ENCODE measurements around the gene ACTG2.
"Not testable (repeated sequence)": the region's sequence is repeated elsewhere in the genome, so short reads cannot be mapped to it uniquely, and the experiment has no call there.

ACTG2 gene

DNA sequence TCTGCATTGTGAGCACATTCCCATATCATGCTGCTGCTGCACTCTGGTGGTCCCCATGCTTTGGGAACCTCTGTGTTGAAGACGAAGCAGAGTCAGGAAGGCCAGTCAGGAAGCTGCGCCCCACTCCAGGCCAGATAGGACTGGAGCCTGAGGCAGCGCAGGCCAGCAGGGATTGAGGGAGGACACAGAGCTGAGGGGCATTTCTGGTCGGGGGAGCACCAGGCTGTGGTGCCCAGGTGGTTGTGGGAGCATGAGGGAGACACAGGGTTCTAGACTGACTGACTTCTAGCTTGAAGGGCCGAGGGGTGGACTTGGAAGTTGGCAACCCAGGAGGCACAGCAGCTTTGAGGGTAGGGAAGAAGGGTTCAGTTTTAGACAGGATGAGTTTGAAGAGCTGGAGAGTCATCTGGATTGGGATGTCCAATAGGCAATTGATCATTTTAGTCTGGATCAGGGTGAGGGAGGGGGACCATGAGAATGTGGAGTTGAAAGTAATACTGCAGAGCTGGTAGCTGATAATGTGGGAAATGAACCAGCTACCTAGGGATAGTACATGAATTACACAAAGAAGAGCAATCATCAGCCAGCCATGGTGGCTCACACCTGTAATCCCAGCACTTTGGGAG, 1.4 kb upstream of the ACTG2 start:
- DNase-seq (ENCODE audit: low read depth in 4 of 4, low spot score in 1 of 4) = no peak

DNA sequence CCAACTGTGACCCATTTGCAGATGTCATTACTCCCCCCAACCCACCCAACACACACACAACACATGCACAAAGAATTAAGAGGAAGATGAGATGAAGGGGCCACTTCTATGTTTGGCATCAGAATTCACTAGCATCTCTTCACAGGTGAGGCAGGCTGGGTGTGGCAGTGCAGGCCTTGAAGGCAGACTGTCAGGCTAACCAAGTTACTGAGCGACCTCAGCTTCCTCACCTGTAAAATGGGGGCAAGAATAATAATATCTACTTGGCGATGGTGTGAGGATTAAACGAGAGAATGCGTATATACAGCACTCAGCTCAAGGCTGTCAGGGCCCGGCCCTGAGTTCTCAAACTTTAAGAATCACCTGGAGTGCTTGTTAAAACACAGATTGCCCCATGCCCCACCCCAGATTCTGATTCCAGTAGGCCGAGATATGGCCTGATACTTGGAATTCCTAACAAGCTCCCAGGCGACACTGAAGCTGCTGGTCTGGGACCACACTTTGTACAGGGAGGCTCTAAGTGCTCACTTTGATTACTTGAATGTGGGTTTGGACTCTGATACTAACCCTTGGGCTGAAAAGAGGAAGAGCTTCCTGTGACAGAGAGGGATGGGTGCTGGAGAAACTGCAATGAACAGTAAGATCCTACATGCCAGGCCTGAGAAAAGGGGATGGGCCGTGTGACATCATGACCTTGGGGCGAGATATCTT, 1.1 kb downstream of the ACTG2 start:
- no peak for DNase-seq (ENCODE audit: low read depth in 4 of 4, low spot score in 1 of 4)

DNA sequence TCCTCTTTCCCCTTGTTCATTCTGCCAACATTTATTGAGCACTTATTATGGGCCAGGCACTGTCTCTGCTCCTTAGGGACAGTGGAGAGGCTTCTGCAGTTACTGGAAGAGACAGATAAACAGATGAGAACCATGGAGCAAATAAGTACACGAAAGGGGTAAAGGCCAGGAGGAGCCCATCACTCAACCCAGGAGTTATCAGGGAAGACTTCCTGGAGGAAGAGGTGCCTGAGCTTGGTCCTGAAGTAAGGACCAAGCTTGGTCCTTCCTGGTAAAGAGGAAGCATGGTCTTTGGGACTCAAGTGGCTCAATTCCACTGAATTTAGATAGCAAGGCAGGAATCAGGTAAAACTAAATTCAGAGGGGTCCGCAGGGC, 1.7 kb downstream of the ACTG2 start:
- DNase-seq (ENCODE audit: low read depth in 4 of 4, low spot score in 1 of 4) = no peak

DNA sequence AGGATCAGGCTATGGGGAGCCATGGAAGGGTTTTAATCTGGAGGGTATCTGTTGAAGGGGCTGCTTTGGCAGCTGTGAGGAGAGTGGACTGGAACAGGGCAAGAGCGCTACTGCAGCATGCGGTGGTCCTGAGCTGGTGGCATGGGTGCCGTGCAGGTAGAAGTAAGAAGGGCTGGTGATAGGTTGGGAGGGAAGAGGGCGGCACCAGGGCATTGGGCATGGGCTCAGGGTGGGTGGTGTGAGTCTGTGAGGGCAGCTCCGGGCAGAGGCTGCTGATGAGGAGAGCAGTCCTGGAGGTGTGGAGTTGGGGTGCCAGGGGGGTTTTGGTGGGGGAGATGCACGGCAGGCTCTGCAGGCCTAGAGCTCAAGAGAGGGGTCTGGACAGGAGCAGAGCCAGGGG, 2.1 kb downstream of the ACTG2 start:
- no peak for DNase-seq (ENCODE audit: low read depth in 4 of 4, low spot score in 1 of 4)

DNA sequence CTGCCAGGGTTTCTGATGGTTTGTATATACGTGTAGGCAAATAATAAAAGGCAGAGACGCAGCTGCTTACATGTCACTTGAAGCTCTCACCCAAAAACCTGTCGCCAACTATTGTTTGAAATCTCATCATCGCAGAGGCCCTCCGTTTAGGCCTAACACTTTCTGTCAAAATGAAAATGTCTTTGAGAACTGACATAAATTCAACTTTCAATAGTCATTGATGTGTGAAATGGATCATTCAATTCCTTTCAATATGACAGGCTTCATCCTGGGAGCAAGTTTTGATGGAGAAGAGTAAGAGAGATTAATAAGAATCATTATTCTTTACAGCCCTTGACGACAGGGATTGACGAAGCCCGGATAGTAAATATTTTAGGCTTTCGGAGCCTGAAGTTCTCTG, 2.7 kb downstream of the ACTG2 start:
- no peak for DNase-seq (ENCODE audit: low read depth in 4 of 4, low spot score in 1 of 4)

DNA sequence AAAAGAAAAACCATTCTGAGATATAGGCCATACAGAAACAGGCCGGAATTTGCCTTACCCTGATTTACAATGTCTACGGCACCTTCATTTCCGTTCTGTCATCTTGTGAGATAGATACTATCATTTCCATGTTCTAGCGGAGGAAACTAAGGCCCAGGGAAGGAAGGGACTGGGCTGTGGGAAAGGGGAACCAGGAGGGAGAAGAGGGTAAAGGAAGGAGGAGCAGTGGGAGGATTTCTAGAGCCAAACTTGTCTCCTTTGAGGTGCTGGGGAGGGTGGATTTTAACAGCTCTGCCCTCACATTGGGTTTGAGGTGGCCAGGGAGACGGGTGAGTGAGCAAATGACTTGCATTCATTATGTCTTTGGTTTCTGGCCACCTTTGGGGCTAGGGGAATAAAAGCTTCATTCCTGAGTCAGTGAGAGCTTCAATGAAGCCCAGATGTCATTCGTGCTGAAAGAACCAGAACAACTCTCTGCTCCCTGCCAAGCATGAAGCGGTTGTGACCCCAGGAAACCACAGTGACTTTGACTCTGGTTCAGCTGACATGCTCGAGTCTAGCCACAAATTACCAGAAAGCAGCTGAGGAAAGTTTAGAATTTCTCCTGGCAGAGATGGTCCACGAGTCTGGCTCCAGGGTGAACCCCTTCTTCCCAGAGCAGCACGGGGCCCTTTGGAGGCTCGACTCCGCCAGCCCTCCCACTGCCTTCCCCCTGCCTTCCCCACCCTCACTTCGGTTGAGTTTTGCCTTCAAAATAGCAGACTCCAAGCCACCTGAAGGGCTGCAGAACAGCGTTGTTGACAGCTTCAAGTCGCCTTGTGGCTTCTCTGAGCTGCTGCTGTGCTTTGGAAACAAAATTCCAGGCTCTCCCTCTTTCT, 3.8 kb downstream of the ACTG2 start:
- peak in 1 of 4 experiments; percentile 10 for DNase-seq (ENCODE audit: low read depth in 4 of 4, low spot score in 1 of 4)

DNA sequence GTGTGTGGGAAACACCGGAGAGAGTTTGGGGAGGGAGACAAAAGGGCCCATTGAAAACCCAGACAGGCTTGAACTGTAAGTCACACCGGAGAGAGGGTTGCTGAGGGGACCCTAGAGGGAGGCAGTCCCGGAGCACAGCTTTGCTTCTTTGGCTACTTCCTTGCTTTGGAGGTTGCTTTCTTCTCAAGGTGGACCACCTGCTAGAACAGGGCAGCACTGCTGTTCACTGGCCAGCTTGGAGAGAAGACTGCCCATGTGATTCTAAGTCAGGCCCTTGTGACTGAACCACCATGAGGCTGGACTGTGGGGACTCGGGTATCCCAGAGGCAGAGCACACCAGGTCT, 4.4 kb downstream of the ACTG2 start:
- no peak for DNase-seq (ENCODE audit: low read depth in 4 of 4, low spot score in 1 of 4)

DNA sequence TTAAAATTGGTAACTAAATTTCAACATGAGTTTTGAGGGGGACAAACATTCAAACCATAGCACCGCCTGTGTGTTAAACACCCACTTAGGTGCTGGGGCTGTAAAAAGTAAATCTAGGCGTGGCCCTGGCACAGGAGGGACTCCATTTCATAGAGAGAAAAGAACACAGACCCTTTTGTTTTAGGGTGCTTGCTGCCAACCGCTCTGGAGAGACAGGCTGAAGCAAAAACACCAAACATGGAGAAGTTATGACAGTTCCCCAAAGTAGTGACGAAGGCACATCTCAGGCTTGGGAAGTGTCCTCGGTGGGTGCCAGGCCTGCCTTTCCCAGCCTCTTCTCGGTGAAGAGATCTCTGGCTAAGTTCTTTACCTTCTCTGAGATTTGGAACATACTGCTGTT, 5.1 kb downstream of the ACTG2 start:
- no peak for DNase-seq (ENCODE audit: low read depth in 4 of 4, low spot score in 1 of 4)

DNA sequence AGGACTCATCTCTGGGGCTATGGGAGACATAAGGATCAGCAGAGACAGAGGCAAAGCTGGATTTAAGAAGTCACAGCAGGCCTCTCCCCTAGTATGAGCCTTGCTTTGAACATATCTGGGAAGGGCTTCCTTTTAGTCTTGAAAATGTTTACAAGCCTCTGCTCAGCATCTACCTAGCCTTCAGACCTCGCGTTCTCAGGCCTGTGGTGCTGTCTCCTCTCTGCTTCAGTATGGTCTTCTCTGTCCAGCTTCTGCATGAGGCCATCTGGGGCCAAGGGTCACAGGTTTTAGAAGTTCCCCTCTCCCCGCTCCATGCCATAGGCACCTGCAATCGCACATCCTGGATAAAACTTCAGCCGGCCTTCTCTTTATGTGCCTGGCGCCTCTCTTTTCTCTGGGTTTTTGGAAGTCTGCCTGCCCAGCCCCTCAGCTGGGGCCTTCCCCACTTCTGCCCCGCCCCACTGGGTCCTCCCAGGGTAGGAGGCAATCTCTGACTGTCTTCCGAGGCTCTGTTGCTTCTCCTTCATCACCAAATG, 7.1 kb downstream of the ACTG2 start:
- DNase-seq (ENCODE audit: low read depth in 4 of 4, low spot score in 1 of 4) = no peak

DNA sequence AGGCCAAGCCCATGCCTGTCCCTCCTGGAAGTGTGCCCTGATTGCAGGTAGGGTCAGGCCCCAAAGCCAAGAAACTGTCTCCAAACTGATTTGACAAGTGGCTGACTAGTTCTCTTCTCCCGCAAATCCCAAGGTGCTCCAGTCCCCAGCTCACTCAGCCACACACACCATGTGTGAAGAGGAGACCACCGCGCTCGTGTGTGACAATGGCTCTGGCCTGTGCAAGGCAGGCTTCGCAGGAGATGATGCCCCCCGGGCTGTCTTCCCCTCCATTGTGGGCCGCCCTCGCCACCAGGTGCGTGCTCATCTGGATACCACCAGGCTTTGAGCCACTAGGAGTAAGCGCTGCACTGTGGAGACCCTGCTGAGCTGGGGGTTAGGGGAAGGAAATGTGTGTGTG, 8.3 kb downstream of the ACTG2 start:
- DNase-seq (ENCODE audit: low read depth in 4 of 4, low spot score in 1 of 4) = no peak

DNA sequence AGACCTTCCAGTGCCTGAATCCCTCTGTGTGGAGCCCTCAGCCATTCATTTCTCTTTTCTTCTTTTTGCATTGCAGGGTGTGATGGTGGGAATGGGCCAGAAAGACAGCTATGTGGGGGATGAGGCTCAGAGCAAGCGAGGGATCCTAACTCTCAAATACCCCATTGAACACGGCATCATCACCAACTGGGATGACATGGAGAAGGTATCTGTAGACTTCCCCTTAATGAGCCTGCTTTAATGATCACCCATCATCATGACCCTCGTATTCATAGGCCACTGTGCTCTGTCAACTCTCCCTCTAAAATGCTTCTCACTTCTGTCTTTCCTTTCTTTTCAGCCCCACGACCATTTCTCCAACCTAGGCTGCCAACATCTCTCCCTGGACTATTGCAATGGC, 9.5 kb downstream of the ACTG2 start:
- no peak for DNase-seq (ENCODE audit: low read depth in 4 of 4, low spot score in 1 of 4)

DNA sequence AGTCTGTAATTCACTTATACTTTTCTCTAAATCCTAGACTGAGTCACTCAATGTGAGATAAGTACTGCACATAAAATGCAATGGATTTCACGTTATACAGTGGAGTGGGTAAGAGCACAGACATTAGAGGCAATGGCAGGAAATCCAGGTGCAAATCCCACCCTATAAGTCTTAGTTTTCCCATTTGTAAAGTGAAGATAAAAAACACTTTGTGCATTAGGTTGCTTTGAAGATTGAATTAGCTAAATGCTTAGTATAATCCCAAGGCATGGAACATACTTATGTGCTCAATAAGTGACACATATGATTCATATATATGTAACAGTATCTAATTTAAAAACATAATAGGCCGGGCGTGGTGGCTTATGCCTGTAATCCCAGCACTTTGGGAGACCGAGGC, 10.5 kb downstream of the ACTG2 start:
- no peak for DNase-seq (ENCODE audit: low read depth in 4 of 4, low spot score in 1 of 4)

DNA sequence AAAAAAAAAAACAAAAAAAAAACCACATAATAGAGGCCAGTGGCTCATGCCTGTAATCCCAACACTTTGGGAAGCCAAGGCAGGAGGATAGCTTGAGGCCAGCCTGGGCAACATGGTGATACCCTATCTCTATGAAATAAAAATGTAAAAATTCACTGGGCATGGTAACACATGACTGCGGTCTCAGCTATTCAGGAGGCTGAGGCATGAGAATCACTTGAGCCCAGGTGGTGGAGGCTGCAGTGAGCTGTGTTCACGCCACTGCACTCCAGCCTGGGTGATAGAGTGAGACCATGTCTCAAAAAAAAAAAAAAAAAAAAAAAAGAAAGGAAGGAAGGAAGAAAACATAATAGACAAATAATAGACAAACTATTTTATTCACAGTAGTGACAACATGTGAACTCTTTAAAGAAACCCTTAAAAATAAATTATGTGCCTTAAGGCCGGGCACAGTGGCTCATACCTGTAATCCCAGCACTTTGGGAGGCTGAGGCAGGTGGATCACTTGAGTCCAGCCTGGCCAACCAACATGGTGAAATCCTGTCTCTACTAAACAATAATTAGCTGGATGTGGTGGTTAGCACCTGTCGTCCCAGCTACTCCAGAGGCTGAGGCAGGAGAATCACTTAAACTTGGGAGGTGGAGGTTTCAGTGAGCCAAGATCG, 11.3 kb downstream of the ACTG2 start:
- not testable (repeated sequence) for DNase-seq (ENCODE audit: low read depth in 4 of 4, low spot score in 1 of 4)

DNA sequence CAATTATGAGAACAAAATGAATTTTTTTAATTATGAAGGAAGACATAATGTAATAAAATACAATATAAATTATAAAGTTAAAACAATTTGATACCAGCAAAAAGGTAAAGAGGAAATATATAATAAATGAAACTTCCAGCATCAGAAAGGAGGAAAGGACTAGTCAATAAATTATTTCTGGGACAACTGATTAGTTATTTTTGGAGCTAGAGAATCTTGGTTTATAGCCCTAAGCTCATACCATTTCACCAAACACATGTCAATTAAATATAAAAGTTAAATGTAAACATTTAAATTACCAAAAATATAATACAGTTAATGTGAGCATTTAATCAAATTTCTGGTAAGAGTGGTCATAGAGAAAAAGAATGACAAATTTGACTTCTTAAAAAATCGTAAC, 12.1 kb downstream of the ACTG2 start:
- DNase-seq (ENCODE audit: low read depth in 4 of 4, low spot score in 1 of 4) = no peak

DNA sequence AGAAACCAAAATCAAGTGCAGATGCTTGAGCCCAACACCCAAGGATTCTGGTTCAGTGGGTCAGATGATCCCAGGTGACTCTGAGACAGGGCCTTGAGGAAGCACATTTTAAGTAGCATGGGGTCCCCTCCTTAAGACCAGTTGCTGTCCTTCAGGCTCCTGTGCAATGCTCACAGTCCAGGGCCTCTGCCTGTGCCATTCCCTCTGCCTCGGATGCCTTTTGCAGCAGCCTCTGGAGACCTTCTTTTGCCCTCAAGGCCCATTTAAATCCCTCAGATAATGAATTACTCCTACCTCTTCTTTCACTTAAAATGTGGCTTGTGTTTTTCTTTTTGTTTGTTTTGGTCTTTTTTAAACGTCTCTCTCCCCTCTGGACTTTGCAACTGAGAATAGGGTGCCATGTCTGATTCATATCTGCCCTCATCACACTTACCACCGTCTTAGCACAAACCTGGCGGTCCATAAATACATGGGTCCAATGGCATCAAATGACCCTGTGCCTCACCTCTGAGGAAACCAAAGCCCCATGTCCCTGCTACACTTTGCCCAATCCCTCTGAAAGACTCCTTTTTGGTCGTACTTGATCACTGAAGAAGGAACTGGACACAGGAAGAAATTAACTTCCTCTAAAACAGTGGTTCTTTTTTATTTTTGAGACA, 14.2 kb downstream of the ACTG2 start:
- DNase-seq (ENCODE audit: low read depth in 4 of 4, low spot score in 1 of 4) = no peak

DNA sequence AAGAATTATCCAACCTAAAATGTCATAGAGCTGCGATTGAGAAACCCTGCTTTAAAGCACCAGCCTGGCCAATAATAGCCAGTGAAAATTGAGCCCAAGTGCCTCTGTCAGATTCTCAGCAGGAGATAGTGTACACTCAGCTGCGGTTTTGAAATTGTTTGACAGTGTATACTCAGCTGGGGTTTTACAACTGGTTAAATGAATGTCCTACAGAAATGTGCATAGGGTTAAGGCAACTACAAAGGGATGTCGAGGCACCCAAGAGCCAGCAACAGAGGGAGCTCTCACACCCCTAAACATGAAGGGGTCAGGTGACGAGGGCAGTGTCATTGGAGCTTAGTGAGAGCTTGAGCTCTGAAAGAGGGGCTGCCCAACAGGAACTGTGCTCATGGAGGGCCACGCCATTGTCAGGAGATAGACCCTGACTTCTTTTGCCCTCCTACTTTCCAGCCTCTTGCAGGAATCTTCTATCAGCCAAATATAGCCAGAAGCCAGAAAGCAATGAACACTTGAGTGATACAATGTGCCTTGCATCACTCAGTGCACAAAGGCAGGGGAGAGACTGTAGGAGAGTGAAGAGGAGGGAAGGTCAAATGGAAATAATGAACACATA, 15.1 kb downstream of the ACTG2 start:
- peak in 3 of 4 experiments; percentile 21 to 33 (median 31) for DNase-seq (ENCODE audit: low read depth in 4 of 4, low spot score in 1 of 4)

DNA sequence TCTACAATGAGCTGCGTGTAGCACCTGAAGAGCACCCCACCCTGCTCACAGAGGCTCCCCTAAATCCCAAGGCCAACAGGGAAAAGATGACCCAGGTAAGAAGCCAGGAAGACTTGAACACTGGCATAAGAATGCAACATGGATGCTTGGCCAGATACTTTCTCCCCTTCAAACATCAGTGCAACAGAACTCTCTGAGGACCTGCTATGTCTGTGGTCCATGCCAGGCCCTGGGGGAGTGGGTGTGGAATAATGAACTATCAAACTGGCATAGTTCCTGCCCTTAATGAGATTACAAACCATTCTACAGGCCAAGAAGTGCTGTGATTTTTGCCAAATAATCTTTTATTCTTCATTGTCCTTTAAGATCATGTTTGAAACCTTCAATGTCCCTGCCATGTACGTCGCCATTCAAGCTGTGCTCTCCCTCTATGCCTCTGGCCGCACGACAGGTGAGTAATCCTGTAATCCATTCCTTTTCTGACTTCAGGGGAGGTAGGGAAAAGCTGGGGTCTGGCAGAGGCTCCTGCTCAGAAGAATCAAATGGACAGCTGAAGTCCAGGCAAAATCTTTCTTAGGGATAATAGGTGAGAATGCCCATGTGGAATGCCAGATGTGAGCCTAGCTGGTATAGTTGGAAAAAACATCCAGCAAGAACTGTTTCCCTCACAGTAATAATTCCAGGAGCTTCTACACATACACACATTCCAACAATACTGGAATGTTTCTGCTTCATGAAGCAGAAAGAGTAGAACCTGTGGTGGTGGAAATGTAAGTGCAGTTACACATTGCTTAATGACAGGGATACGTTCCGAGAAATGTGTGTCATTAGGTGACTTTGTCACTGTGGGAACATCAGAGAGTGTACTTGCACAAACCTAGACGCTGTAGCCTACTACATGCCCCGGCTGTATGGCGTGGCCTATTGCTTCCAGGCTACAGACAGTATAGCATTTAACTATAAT, 16.2 kb downstream of the ACTG2 start:
- DNase-seq (ENCODE audit: low read depth in 4 of 4, low spot score in 1 of 4) = no peak

DNA sequence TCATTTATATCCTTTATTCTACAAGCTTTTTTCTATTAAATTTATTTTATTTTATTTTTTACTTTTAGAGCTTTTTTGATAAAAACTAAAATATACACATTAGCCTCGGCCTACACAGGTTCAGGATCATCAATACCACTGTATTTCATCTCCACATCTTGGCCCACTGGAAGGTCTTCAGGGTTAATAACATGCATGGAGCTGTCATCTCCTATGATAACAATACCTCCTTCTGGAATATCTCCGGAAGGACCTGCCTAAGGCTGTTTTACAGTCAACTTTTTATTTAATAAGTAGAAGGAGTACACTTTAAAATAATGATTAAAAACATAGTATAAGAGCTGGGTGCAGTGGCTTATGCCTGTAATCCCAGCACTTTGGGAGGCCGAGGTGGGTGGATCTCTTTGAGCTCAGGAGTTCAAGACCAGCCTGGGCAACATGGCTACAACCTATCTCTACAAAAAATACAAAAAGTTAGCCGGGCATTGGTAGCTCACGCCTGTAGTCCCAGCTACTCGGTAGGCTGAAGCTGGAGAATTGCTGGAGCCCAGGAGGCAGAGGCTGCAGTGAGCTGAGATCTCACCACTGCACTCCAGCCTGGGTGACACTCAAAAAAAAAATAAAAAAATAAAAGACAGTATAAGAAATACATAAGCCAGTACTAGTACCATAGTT, 18.2 kb downstream of the ACTG2 start:
- DNase-seq (ENCODE audit: low read depth in 4 of 4, low spot score in 1 of 4) = no peak
